Astrocyte of the hippocampus (primary cell): ENCODE results near the gene RIIAD1.
A peak's percentile ranks its signal among the peaks of the same experiment; 100 is the strongest.

Experiments
- DNase-seq: peaks from one replicate; pipeline ENCODE4 v3.0.0; 2011; ENCODE audit warnings: low read depth, low spot score

Gene RIIAD1

DNA sequence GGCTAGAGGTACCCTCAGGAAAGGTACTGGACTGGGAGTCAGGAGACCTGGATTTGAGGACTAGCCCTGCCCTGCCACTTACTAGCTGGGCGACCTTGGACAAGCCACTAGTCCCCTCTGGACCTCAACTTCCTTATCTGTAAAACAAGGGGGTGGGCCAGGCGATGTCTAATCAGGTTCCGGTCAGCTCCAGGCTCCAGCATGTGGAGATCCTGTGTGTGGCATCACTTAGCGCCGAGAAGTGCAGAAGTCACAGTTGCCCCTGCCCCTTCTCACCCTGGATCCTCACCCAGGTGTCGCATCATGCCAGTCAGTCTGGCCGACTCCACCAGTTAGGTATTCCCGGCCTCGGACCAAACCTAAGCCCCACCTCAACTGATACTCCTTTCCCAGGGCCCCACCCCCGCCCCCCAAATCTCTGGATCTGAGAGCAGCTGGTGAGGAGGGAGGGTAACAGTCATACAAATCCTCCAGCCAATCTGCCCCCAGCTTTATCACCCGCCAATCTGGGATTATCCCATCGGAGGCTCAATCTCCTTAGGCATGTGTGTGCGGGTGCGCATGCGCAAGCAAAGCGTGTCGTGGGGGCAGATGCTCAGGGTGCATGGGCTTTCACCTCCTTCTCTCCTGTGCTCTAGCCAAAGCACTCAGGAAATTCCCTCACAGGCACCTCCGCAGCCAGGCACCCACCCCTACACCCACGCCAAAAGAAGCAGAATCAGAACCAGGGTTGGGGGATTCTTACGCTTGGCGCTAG is 10.1 kb upstream of the RIIAD1 start:
- DNase-seq: no peak

DNA sequence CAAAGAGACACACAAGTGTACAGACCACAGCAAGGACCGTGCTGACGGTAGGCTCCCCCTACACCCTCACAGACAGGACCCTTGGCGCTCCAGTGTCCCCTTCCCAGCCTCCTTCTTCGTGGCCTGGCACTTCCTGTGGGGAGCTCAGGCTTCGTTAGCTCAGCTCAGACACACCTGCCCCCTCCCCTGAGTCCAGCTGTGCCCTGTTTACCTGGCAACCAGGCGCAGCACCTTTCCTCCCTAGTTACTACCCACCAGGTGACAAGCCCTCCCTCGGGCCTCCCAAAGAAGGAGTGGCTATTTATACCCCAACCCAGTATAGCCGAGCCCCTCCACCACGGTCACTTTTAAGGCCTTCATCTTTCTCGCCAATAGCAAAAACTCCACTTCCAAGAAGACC is 9.4 kb upstream of the RIIAD1 start:
- DNase-seq: no peak

DNA sequence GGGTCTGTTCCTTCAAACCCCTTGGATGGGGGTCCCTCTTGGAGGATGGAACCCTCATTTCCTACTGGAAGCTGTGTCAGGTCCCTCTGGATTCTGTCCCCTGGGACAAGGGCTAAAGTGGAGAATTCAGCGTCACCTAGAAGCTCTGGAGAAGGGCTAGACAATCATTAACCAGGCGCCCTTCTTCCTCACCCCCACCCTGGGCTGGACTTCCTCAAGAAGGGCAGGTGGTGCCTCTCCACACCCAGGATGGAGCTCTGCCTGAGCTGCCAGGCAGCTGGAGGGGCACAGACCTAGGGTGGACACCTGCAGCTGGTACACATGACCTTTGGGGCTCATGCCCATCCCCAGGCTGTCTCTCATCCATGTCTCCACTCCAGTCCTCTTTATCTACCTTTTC is 8.3 kb upstream of the RIIAD1 start:
- no peak for DNase-seq

DNA sequence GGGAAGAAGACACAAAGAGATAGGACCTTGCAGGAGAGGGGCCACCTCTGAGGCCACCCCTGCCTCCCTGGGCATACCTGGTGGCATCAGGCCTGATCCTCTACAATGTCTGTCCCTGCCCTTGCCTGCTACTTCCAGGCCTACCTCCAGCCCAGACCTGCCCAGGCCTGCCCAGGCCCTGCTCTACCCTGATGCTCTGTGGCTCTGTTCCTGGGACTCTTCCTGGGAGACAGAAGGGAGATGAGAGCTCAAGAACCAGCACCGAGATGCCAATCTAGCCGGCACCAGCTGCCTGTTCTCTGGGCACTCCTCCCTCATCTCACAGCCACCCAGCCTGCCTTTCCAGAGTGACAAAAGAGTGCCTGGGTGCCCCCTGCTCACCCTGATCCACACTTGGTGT is 7.4 kb upstream of the RIIAD1 start:
- DNase-seq: no peak

DNA sequence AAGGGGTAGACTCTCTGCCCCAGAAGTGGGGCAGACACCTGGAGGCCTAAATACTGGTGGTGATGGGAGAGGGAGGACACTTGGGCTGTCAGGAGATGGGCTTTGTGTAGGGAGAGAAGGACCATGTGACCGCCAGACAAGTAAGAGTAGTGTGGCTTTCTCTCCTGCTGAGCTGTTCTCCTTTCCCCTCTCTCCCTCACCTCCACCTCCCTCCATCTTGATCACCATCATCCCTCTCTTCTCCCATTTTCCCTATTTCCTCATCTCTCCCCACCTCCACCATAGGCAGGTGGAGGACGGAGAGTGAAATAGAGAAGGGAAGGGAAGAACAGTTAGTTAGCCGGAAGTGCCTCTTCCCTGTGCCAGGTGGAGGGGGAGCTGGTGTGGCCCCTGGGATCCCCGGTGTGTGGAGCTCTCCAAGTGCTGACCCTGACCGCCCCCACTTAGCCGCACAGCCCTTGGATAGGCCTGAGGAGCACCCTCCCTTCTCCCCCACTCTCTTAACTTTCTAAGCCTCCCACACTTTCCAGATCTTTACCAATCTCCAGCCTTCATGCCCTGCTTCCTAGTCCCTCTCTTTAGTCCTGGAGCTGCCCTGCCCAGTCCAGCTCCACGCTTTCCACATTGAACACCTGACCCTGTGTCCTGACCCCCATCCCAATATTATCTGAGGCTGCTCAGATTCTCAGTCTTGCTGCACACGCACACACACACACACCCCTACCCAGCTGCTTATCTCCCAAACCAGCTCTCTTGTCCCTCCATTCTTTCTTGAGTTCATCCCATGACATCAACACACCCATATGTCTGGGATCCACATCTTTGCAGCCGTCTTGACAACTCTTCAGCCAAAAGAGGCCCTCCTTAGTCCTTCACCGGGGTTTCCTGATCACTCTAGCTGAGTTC is 6.2 kb upstream of the RIIAD1 start:
- no peak for DNase-seq

DNA sequence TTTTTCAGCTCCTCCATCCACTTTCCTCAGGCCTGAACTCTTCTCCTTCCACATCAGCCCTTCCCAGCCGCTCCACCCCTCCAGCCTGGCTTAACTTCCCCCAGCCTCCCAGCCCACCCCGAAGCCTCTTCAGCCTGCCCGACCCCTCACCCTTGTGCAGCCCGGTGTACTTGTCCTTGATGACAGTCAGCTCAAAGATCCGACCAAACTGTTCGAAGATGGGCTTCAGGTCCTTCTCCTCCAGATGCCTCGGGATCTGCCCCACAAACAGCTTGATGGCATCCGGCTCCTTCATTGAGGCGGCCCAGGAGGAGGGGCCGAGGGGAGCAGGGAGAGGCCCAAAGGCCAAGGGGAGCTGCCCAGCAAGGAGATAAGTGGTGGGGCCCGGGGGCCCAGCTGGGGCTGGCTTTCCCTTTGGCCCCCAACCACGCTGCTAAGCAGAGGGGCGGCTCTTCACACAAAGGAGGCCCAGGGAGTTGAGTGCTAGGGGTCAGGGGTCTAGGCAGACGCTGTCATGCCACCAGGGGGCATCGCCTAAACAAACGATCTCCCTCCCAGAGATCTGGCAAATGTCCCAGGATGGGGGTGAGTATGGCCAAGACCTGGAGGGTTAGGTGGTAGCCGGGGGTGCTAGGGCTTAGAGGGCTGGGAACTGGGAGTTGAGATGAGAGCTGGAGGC is 5.5 kb upstream of the RIIAD1 start:
- DNase-seq: no peak

DNA sequence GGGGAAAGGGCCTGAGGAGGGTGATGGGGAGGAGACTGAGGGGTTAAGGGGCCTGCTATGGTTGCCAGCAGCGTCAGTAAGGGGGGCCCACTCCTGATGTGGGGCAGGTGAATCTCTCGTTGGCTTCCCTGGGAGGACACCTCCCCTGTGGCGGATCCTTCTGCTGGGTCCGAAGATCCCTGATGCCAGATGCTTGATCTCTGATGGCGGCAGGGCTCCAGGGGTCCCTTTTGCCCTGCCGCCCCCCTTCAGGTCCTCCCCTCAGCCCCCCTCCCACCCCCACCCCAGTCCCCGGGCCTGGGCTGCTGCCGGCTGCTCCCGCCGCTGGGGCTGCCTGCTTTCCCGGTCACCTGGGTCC is 4.9 kb upstream of the RIIAD1 start:
- no peak for DNase-seq

DNA sequence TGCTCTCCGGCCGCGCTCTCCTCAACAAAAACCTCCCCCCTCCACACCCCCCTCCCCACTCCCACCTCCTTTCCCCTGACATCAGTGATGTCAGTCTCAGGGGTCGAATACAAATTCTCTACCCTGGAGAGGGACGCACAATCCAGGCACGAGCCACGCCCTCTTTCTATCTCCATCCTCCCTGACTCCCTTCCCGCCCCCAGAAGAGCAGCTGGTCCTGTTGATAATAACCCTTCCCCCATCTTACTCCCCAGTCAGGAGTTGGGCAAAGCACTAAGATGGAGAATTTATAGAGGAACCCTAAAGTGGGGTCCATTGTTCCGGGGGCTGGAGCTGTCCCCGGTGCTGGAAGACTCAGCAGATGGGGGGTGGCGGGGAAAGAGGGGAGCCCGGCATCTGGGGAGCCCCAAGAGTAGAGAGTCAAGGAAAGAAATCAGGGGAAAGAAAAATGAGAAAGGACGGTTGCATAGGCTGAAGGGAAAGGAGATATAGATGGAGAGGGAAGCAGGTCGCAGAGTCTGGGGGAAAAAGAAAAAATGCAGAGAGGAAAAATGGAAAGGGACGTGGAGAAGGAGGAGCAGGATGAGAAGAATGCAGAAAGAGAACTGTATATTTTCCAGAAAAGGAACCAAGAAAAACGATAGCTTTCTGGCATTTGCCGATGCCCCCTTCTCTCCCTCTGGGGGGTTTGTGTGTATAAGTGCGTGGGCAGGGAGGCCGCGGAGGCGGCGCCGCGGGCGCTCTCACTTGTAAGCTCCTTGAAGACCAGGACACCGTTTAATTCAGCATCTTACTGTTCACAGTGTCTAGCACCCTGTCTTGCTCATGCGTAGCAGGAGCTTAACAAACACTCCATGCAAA is 4.3 kb upstream of the RIIAD1 start, which contains the start of gene CELF3:
Gene CELF3, minus strand, starts transcription at position 33 of the 861 bp plus-strand sequence. CDS start 783 bp downstream, outside the sequence.
- peak; percentile 58 for DNase-seq

DNA sequence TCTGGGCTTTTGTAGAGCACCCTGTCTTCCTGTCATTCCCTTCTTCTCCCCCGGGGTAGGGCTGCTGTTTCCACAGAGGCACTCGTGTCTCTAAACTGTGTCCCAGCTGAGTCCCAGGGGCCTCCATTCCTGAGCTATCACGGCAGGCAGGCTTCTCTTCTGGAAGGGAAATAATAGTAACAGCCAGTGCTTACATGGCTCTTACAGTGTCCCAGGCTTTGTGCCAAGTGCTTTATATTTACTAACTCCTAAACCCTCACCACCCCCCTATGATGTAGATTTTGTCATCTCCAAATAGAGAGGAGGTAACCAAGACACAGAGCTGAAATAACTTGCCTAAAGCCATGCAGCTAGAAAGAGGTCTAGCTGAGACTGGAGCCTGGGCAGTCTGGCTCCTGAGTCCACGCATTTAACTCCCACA is 3.3 kb upstream of the RIIAD1 start:
- DNase-seq: no peak

DNA sequence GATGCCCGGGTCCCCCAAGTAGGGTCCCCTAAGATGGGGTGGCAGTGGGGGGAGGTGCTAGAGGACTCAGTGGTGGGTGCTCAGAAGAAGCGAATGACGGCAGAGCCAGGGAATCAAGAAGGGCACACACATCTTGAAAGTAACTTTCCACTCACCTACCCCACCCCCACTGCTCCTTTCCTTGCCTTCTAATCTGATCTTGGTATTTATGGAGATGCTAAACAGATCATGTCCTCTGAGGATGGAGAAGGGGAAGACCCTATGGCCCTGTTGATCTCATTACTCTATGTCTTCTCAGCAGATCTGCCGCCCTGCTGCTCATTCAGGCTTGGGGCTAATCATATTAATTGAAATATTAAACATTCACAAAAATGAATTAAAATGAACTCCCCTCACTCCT is 2.7 kb upstream of the RIIAD1 start:
- no peak for DNase-seq

DNA sequence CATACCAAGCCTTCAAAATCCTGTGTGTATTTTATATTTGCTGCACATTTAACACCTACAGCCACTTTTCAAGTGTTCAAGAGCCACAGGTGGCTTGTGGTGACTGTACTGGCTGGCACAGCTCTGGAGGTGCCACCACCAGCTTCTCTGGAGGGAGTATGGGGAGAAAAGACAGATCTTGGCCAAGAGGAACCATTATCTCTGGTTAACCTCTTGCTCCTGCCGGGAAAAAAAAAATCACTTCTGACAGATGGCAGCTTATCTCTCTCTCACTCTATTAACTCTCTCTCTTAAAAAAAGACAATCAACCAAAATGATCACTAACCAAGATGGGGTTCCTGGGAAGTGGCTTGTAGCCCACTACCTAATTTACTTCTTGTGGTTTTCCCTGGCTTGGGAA is 1.2 kb upstream of the RIIAD1 start:
- DNase-seq: no peak

DNA sequence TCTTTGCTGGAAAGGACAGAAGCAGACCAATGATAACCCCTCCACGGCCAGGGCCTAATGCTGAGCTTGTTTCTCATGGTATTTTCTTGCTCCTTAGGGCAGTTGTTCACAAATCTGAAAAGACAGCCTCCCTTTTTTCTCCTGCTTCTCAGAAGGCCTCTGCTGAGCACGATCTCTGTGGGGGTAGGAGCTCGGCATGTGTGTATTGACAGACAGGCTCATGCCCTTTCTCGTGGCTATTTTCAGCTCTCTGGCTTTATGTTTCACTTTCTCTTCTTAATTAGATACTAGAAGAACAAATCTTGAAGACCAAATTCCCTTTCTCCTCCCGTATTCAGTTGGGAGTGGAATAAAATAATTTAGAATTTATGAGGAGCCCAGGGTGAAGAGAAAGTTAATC is 768 bp upstream of the RIIAD1 start:
- DNase-seq: peak; percentile 24

DNA sequence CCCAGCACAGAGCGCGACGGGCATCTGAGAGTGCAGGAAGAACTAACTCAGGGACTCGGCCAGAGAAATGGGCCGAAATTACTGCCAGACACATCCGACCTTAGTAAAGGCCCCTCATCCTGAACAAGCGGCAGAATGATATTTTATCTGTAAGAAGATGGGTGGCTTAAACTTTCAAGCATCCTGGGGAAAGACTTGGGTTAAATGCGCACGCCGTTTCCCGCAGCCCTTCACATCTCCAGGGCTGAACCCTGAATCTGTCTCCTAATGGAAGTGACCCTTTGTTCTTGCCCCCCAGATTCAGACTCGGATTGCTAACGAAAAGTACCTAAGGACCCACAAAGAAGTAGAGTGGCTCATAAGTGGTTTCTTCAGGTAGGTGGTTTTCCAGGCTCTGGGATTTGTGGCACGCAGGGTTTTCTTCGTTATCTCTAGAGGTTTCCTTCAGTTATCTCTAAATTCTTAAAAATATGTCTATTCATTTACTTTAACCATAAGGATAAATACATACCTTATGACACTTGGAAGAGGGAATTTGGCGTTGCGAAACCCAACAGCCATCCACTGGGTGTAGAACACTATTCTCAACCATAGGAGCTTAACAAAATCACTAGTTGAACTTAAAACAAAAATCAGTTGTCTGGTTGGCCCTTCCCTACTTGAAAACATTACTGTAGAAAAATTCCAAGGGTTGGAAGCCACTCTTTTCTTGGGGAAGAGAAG is 627 bp downstream of the RIIAD1 start:
- no peak for DNase-seq

DNA sequence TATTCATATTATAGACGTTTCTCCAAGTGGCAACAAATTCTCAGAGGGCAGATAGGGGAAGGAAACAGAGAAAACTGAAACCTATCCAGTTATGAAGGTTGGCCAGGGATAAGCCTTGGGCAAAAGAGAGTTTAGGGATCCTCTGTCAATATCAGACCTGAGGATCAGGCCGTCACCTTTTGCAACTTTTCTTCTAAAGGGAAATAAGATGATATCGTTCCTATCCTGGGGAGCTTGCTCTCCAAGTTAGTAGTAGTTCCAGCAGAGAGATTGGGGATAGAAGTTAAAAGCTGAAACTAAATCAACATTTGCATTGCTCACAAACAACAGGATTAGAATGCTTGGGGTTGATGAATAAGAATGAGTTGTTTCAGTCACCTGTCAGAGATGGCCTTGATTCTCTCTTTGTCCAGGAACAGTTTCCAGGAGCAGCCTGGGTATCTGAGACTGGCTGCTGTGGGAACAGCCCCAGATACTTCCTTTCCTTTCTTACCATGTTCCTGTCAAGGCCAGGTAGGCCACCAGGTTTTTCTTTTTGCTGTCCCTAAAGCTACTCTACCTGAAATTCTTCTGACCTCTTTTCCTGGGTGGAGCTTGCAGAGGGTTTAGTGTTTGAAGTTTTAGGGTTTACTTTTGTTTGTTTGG is 2.5 kb downstream of the RIIAD1 start:
- no peak for DNase-seq

DNA sequence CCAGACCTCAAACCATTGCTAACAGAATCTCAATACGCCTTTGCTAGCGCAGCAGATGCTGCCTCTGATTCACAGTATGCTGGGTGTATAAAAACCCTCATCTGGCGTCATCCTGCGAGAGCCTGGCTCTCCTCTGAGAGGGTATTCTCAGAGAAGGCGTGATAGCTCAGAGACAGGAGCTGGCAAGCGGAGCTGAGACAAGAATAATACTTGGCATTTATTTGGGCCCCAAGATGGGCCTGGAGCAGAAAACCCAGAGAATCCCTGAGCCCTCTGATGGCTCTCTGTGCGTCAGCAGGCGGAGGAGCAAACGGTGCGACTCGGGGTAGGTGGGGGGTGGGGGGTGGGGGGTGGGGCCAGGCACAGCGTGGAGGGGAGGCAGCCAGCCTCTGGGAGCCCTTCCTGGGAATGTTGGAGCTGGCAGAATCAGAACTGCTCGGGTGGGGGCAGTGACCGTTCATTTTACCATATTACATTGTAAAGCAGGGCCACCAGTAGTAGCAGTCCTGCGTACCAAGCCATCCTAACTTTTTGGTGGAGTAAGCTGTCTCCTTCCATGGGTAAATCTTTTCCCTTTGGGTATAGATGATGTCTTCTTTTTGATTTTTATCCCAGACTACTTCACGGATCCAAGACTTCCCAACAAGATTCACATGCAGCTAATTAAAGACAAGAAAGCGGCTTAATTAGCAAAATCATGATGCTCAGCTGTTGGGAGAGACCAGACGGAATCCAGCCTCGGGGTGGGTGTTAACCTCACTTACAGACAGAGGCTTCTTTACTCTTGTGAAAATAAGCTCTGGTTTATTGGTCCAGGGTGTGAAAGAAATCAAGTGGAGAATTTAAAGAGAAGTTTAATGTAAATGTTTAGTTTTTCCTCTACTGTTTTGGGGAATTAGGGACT is 7.1 kb downstream of the RIIAD1 start:
- DNase-seq: peak; percentile 68

DNA sequence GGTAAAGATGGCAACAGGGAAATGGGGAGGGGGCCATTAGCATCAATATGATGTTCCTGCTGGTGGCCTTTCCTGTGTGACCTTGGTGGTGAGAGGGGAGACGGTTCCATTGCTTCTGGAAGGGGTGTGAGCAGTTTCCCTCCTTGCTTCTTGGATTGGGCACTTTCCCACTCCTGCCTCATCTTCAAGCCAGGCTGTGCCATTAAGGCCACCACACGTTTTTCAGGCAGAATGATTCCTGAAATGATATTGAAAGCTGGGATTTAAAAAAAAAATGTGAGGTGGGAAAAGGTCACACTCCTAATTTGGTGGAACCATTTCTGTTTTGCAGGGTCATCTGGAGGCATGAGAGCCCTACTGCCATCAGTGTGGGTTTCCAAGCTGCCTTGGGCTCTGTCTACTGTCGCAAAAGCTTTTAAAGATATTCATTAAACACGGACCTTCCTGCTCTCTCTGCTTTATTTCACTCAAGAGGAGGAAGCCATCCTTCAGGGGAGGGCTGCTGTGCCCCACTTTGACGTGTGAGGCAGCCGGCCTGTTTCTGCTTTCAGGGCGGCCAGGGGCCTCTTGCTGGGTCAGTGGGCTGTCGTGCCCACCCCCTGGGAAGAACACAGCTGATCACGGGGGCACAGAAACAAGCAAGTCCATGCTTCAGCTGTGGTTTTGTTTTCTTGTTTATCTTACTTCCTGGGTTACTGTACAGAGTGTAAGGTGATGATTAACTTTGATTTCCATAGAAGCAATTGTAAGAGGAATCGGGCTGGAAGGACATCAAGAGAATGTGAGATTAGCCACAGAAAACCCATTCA is 8.0 kb downstream of the RIIAD1 start:
- no peak for DNase-seq

DNA sequence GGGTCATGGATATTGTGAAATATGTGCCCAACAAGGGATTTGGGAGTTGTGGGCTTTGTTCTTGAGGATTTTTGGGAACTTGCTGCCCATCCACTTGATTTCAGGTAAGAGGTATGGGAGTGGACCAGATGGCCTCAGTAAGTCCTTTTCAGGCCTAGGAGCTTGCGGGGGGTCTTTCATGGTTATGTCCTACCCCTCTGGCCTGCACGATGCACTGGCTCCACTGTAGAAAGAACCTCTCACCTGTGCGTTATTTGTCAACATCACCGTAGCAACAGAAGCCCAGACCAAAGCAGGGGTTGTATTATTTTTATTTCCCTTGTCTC is 8.6 kb downstream of the RIIAD1 start:
- no peak for DNase-seq

DNA sequence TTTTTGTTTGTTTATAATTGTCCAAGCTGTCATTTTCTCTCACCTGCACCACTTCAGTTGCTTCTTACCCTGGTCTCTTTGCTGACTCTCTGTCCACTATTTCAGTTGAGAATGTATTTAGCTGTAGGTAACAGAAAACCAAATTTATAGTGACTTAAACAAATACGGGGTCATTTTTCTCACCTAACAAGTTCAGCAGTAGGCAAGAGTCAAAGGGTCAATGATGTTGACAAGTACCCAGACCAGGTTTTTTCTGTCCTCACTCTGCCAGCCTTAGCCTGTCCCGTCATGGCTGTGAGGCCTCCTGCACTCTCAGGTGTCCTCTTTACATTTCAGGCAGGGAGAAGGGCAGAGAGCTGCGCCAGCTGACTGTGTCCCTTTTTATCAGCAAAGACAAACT is 11.8 kb downstream of the RIIAD1 start:
- DNase-seq: no peak
